ENCODE data around the gene SLC12A8.

DNA sequence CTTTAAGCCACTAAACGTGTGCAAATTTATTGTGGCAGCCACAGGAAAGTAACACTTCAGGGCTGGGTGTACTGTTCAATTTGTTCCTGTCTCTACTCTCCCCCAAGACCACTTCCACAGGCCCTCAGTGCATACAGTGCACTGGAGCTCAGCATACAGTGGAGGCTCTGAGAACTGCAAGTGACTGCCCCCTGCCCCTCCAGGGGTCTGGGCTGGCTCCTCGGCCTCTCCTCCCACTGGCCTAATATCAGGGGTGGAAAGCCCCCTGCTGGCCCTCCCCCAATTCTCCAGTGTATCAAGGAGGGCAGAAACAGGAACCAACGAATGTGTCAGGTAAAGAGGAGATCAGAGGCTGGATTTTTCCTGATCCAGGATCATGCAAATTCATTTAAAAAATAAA lies 136.8 kb downstream of the SLC12A8 start:
- TF ChIP-seq CTCF (IDR thresholded peaks at IDR 0.05) (no peak), POLR2A (IDR thresholded peaks at IDR 0.05) (no peak)

All from right lobe of liver (tissue), 4 donors.